GM19023 (cell line): ENCODE results near the gene GNG3.
"Not testable (repeated sequence)": the region's sequence is repeated elsewhere in the genome, so short reads cannot be mapped to it uniquely, and the experiment has no call there.

Experiments used
- ATAC-seq: cut with Tn5 transposase; IDR thresholded peaks from one replicate; pipeline ENCODE4 v1.9.1; 2021; ENCODE audit warnings: mild to moderate bottlenecking, moderate library complexity; ENCODE audit not compliant: unreplicated experiment

Gene GNG3

GRCh38 chr11:62707277-62707861 is at the start of gene GNG3, which contains the start of gene BSCL2:
Gene GNG3 (plus strand): TSS chr11:62707676. CDS start chr11:62708296, 620 bp downstream.
Gene BSCL2 (minus strand): TSS chr11:62707424. CDS start chr11:62707195, 229 bp downstream.
- no peak for ATAC-seq

GRCh38 chr11:62664405-62665074 is 42.9 kb upstream of the GNG3 start:
- ATAC-seq, result peak; percentile 43

GRCh38 chr11:62665075-62665598 is 42.3 kb upstream of the GNG3 start, which contains the start of the genes C11orf98 and CSKMT:
Gene C11orf98 (minus strand): TSS chr11:62665210. CDS start chr11:62665169, 41 bp downstream.
Gene CSKMT (plus strand): TSS chr11:62665312. CDS start chr11:62665880, 568 bp downstream.
- peak; percentile 86 for ATAC-seq

DNA sequence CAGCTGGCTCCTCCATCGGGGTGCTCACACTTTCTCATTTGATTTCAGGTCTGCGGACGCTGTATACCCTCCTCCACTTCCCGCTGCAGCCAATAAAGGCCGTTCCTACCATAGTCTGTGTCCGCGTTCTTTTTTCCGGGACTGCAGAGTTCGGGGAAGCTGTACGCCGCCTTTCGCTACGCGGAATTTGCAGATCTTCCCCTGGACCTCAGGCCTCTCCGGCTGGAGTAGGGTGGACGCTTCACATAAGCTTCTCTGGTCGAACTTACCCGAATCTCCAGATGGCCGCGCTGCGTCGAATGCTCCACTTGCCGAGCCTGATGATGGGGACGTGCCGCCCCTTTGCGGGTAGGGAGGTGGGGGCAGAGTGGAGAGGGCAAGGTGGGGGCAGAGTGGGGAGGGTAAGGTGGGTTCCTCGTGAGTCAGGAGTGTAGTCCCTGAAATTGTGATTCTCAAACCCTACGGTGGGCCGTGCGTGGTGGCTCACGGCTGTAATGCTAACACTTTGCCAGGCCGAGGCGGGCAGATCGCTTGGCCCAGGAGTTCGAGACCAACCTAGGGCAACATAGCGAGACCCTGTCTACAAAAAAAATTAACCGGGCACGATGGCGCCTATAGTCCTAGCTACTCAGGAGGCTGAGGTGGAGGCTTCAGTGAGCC is 41.7 kb upstream of the GNG3 start:
- ATAC-seq, result peak; percentile 31

- no peak for ATAC-seq
These were observed 41.1 kb upstream of the GNG3 start for GRCh38 chr11:62666259-62666926.

DNA sequence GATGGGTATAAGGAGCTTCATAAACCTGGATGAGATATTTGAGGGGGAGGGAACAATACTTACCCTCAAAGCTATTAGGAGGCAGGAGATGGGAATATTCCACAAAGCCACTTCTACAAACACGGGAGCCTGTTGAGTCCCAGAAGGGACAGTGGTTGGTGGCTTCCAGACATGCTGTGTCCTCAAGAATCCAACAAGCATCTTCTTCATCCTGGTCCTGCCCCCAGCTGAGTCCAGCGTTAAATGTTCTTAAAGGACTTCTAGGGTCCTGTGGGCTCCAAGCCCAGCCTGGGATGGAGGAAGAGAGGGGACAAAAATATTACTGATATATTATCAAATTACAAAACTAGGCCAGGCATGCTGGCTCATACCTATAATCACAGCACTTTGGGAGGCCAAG is 40.0 kb upstream of the GNG3 start:
- no peak for ATAC-seq

GRCh38 chr11:62669420-62670161 is 37.9 kb upstream of the GNG3 start:
- no peak for ATAC-seq

- no peak for ATAC-seq
These were observed 36.3 kb upstream of the GNG3 start for GRCh38 chr11:62671236-62671607.

GRCh38 chr11:62671608-62672389 is 35.7 kb upstream of the GNG3 start, which contains the start of the genes LBHD1 and UQCC3:
Gene LBHD1 (minus strand): TSS chr11:62672267. CDS start chr11:62670031, 2,236 bp downstream.
Gene UQCC3 (plus strand): TSS chr11:62671673. CDS start chr11:62671746, 73 bp downstream.
- peak; percentile 68 for ATAC-seq

DNA sequence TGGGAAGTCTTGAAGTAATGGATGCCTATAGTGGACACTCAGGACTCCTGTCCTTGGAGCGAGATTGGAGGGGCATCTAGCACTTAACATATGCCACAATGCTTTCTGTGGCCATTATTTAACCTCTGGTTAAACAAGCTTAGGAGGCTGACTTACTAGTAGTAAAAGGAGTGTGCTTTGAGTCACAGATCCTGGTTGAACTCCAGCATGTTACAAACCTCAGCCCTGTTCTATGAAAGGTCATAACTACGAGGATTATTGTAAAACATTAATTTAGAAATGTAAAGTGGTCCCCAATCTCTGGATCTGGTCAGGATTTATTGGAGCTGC is 34.3 kb upstream of the GNG3 start:
- ATAC-seq, result no peak

DNA sequence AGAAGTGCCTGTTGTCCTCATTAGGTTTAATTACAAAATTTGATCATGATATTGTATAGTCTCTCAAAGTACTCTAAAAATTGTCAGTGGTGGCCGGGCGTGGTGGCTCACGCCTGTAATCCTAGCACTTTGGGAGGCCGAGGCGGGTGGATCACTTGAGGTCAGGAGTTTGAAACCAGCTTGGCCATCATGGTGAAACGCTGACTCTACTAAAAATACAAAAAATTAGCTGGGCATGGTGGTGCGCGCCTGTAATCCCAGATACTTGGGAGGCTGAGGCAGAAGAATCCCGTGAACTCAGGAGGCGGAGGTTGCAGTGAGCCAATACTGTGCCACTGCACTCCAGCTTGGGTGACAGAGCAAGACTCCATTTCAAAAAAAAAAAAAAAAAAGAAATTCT is 32.1 kb upstream of the GNG3 start:
- not testable (repeated sequence) for ATAC-seq

- no peak for ATAC-seq
These were observed 30.8 kb upstream of the GNG3 start for GRCh38 chr11:62676698-62677097.

- ATAC-seq, result no peak
These were observed 30.3 kb upstream of the GNG3 start for GRCh38 chr11:62677156-62677555.

GRCh38 chr11:62677714-62678113 is 29.8 kb upstream of the GNG3 start:
- ATAC-seq, result no peak

DNA sequence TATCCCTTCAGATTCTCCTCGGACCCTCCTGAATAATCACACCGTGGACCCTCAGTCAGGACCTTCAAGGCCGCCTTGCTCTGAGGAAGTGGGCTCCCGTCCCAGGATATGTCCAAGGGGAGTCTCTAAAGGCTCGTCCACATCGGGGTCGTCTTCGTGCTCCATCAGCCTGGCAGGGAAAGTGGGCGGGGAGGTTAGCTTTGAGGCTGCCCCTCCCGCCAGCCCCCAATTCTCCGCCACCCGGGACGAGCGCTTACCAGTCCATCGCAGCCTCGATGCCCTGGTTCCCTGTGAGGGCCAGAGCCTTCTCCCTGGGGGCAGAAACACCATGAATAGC is 29.1 kb upstream of the GNG3 start:
- no peak for ATAC-seq

DNA sequence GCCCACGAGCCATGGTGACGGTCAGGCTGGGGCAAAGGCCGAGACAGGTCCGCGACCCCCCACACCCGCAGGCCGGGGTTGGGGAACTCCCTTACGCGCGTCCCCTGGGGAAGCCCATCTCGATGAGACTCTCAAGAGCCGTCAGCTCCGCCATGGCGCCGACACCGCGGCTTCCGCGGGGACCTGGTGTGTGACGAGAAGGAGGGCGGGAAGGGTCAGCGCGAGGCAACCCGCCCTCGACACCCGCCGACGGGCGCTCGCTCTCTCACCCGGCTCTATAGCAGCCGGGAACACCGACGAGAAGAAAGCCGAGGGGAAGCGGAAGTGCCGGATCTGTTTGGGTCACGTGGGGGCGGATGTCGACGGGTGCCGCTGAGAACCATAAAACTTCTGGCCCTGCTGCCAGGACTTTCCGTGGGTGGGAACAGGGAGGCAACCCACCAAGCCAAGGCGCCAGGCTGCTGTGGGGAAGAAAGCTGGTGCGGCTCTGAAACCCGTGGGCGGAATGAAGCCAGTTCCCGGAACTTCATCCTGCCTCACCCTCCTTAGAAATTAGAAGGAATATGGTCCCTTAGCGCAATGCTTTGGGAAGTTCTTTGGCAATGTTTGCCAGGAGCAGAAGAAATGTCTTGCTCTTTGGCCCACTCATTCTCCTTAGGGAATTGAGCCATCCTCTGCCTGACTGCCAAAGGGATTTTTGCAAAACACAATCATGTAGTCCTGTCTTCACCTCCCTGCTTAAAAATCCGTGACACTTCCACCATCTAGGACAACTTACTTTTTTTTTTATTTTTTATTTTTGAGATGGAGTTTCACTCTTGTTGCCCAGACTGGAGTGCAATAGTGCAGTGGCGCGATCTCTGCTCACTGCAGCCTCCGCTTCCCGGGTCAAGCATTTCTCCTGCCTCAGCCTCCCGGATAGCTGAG is 28.4 kb upstream of the GNG3 start, which contains the start of gene UBXN1:
UBXN1 (minus strand) TSS at position 304 of the 927 bp plus-strand sequence; CDS start at position 154, 150 bp downstream.
- ATAC-seq, result peak; percentile 59

DNA sequence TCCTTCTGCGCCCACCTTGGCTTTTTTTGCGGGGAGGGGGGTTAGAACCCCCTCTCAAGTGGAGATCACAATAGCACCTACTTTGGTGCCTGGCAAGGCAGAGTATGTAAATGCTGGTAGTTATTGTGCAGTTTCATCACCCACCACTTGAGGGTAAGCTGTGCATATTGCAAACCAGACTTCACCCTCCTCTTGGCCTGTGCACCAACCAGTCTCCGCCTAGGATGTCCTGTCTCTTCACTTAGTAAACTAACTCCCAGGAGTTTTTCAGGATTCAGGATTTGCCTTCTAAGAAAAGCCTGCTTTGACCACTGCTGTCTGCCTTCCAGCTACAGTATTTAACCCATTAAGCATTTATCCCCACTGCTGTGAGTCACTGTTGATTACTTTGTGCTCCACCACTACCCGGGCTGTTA is 26.6 kb upstream of the GNG3 start:
- no peak for ATAC-seq

DNA sequence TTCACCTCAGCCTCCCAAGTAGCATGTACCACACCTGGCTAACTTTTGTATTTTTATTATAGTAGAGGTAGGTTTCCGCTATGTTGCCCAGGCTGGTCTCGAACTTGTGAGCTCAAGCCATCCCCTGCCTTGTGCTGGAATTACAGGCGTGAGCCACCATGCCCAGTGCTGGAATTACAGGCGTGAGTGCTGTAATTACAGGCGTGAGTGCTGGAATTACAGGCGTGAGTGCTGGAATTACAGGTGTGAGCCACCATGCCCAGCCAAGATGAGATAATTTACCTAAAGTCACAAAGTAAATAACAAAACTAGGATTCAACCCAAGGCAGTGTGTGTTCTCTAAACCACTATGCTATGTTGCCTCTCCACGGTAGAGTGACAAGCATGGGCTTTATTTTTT is 25.0 kb upstream of the GNG3 start:
- no peak for ATAC-seq
